GM21367 (cell line): Measurements from ENCODE around the gene HPSE.

Experiments
- ATAC-seq: cut with Tn5 transposase; IDR thresholded peaks from one replicate; pipeline ENCODE4 v1.9.1; 2021; ENCODE audit not compliant: unreplicated experiment

Gene HPSE

GRCh38 chr4:83250687-83251446 lies 83.8 kb downstream of the HPSE start:
- no peak for ATAC-seq

- ATAC-seq = no peak
These were observed 86.2 kb downstream of the HPSE start for GRCh38 chr4:83248486-83248885.

- ATAC-seq = no peak
These were observed 87.0 kb downstream of the HPSE start for GRCh38 chr4:83247415-83248357.
